CD4-positive, alpha-beta T cell (primary cell): ENCODE results near the gene RSBN1L. TPM values are rescaled to one million over a fixed set of nuclear protein-coding genes. Genes with fewer than 3 reads are reported as not detected.

Experiments
- ATAC-seq: fragments of 200-7000 bp; cut with Tn5 transposase; one replicate; pipeline ENCODE4 v1.10.0; 2022; ENCODE audit warnings: mild to moderate bottlenecking; ENCODE audit not compliant: poor library complexity
- CTCF ChIA-PET: fragments of 350-600 bp; sonication (Branson Sonifier 250); formaldehyde crosslinking; loops from one replicate; lab custom pipeline; 2021; ENCODE audit warnings: antibody characterized with exemption, inconsistent platforms; lab: Charles Lee
- POLR2A ChIA-PET: fragments of 350-600 bp; sonication (Branson Sonifier 250); formaldehyde crosslinking; loops from one replicate; lab custom pipeline; 2021; ENCODE audit warnings: antibody characterized with exemption, inconsistent platforms; lab: Charles Lee
- DNase-seq, 14 experiments: peaks; one replicate each; pipeline ENCODE4 v3.0.0-alpha.2; 2013 to 2020; ENCODE audit warnings: mixed read lengths in 2 of 14
- H3K27ac ChIP-seq, 2 donors: one replicate each; pipeline versions ENCODE4 v1.5.1 to v1.7.0; 2013; ENCODE audit warnings: low read length in 2 of 2, low read depth in 1 of 2, mild to moderate bottlenecking in 1 of 2
- H3K27me3 ChIP-seq, 2 experiments: 1 replicate in 1 of 2; 2 replicates in 1 of 2; pipeline versions ENCODE4 v1.6.1 to v1.7.0; 2013; ENCODE audit warnings: low read length in 2 of 2, control low read depth in 1 of 2, mild to moderate bottlenecking in 1 of 2, moderate library complexity in 1 of 2; ENCODE audit not compliant: insufficient read depth in 2 of 2, control insufficient read depth in 1 of 2
- H3K36me3 ChIP-seq: one replicate; pipeline ENCODE4 v1.6.1; 2013; ENCODE audit warnings: low read length, control low read depth; ENCODE audit not compliant: insufficient read depth
- H3K4me1 ChIP-seq: one replicate; pipeline ENCODE4 v1.6.1; 2013; ENCODE audit warnings: low read length, control low read depth; ENCODE audit not compliant: insufficient read depth
- H3K4me3 ChIP-seq: one replicate; pipeline ENCODE4 v1.5.1; 2013; ENCODE audit warnings: mild to moderate bottlenecking, low read length, moderate library complexity
- H3K9me3 ChIP-seq, 2 experiments: 1 replicate in 1 of 2; 2 replicates in 1 of 2; pipeline versions ENCODE4 v1.6.1 to v1.7.0; 2013; ENCODE audit warnings: low read length in 2 of 2, mild to moderate bottlenecking in 2 of 2, control low read depth in 1 of 2, moderate library complexity in 1 of 2; ENCODE audit not compliant: control insufficient read depth in 1 of 2, insufficient read depth in 1 of 2
- H3K27ac Mint-ChIP-seq: one replicate; pipeline ENCODE4 v1.8.0; 2020; ENCODE audit warnings: mixed read lengths
- H3K27me3 Mint-ChIP-seq: one replicate; pipeline ENCODE4 v1.8.0; 2021; ENCODE audit warnings: mixed read lengths
- H3K36me3 Mint-ChIP-seq: one replicate; pipeline ENCODE4 v1.8.0; 2021; ENCODE audit warnings: low read depth, mixed read lengths
- H3K4me1 Mint-ChIP-seq: one replicate; pipeline ENCODE4 v1.8.0; 2021; ENCODE audit warnings: low read depth, mixed read lengths
- H3K4me3 Mint-ChIP-seq: one replicate; pipeline ENCODE4 v1.8.0; 2020; ENCODE audit warnings: mild to moderate bottlenecking, mixed read lengths
- H3K9me3 Mint-ChIP-seq: one replicate; pipeline ENCODE4 v1.8.0; 2020; ENCODE audit warnings: mixed read lengths
- intact Hi-C, 2 experiments: fragments of 100-400 bp; cut with DNase I in 1 of 2; cut with micrococcal nuclease in 1 of 2; formaldehyde crosslinking; loops; one replicate each; pipeline versions ENCODE4 v1.15.1 to v1.9.0; 2023 to 2025; cut with DNase I, micrococcal nuclease
- total RNA-seq, 174 experiments: library from RNA in 2 of 174; stranded (reverse) in 2 of 174; gene quantifications; one replicate each; pipeline ENCODE4 v1.2.3 and lab custom pipeline; 2021 to 2026
- TF ChIP-seq, protein P1 (sequence below): fragments of 200-600 bp; IDR thresholded peaks from one replicate; pipeline ENCODE4 v1.8.0; 2022; ENCODE audit warnings: antibody characterized with exemption, mild to moderate bottlenecking

RSBN1L gene
- total RNA-seq, 2 experiments from 2014 or later, result 9.0 to 9.6 TPM

DNA sequence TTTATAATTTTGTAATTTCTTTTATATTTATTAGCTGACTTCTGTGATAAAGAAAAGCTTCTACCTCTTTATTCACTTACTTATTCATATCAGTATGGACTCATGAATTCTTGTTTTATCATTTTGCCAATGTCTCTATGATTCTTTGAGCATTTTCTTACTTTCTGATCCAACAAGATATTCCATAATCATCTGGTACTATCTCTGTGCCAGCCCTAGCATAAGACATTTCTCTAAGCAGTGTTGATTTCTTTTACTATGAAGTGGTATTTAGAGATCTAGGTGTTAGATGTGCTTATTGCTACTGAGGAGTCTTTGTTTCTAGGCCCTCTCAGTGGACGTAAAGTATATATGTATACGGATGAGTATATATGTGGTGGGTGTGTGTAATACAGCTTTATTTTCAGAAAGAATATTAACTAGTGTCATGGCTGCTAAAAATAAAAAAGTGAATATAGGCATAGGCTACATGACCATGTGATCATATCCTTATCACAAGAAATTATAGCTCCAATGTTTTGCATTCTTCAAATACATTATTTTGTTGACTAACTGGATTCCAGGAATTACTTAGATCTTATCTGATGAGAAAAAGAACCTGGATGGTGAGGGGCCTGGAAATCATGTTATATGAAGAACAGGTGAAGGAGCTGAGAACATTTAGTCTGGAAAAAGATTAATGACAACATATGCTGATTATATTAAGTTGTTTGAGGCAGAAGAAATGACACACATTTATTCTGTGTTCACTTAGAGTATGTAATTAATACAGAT, 115.4 kb downstream of the RSBN1L start:
- no peak for ATAC-seq
- no peak overlapping the region for H3K4me3 ChIP-seq
- TF ChIP-seq, protein P1, sequence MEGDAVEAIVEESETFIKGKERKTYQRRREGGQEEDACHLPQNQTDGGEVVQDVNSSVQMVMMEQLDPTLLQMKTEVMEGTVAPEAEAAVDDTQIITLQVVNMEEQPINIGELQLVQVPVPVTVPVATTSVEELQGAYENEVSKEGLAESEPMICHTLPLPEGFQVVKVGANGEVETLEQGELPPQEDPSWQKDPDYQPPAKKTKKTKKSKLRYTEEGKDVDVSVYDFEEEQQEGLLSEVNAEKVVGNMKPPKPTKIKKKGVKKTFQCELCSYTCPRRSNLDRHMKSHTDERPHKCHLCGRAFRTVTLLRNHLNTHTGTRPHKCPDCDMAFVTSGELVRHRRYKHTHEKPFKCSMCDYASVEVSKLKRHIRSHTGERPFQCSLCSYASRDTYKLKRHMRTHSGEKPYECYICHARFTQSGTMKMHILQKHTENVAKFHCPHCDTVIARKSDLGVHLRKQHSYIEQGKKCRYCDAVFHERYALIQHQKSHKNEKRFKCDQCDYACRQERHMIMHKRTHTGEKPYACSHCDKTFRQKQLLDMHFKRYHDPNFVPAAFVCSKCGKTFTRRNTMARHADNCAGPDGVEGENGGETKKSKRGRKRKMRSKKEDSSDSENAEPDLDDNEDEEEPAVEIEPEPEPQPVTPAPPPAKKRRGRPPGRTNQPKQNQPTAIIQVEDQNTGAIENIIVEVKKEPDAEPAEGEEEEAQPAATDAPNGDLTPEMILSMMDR, result no peak
- H3K27ac ChIP-seq, result no peak overlapping the region
- CTCF ChIA-PET, result interaction anchor here (1.0 kb wide), 1 partner anchor 45 kb away, joined by 3 read pairs; no protein-coding TSS in a partner anchor
- POLR2A ChIA-PET, result no interaction called here
- H3K36me3 ChIP-seq, result peaks cover 3% of the 10 kb centered on the region
- Mint-ChIP-seq H3K4me1 (peaks cover 56% of the 10 kb centered on the region), H3K9me3 (no peaks in the 10 kb centered on the region), H3K4me3 (no peak overlapping the region), H3K36me3 (peaks cover 53% of the 10 kb centered on the region), H3K27ac (no peak overlapping the region), H3K27me3 (no peaks in the 10 kb centered on the region)
- intact Hi-C loops, result no loop called here
- no peak for DNase-seq
- H3K4me1 ChIP-seq, result no peaks in the 10 kb centered on the region
- peaks cover 4 to 12% of the 10 kb centered on the region in 2 experiments for H3K9me3 ChIP-seq
- no peaks in the 10 kb centered on the region for H3K27me3 ChIP-seq

DNA sequence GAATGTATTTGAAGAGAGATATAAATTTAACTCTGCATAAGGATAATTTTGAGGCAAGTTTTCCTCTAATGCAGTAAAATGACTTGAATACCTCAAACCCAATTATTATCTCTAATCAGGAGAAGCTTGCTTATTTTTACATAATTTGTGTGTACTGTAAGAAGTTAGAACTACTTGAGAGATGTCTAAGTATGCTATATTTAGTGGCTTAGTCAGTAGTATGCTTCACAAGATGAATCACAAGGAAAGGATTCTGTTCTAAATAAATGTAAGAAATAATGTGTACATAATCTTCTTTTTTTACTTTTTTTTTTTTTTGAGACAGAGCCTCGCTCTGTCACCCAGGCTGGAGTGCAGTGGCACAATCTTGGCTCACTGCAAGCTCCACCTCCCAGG, 116.0 kb downstream of the RSBN1L start:
- no peaks in the 10 kb centered on the region for H3K9me3 Mint-ChIP-seq
- ATAC-seq (no peak), DNase-seq (no peak)
- Histone ChIP-seq H3K4me3 (no peak overlapping the region), H3K36me3 (peaks cover 8% of the 10 kb centered on the region), H3K27ac (no peak overlapping the region), H3K9me3 (peaks cover 4 to 12% of the 10 kb centered on the region in 2 experiments), H3K4me1 (no peaks in the 10 kb centered on the region), H3K27me3 (no peaks in the 10 kb centered on the region)
- TF ChIP-seq, protein P1, result no peak
- H3K4me3 Mint-ChIP-seq, result no peak overlapping the region
- CTCF ChIA-PET, result interaction anchor here (1.0 kb wide), 1 partner anchor 45 kb away, joined by 3 read pairs; no protein-coding TSS in a partner anchor
- intact Hi-C loops, result no loop called here
- POLR2A ChIA-PET, result no interaction called here
- H3K36me3 Mint-ChIP-seq, result peaks cover 53% of the 10 kb centered on the region
- H3K27me3 Mint-ChIP-seq, result no peaks in the 10 kb centered on the region
- H3K27ac Mint-ChIP-seq, result no peak overlapping the region
- H3K4me1 Mint-ChIP-seq, result peaks cover 59% of the 10 kb centered on the region

DNA sequence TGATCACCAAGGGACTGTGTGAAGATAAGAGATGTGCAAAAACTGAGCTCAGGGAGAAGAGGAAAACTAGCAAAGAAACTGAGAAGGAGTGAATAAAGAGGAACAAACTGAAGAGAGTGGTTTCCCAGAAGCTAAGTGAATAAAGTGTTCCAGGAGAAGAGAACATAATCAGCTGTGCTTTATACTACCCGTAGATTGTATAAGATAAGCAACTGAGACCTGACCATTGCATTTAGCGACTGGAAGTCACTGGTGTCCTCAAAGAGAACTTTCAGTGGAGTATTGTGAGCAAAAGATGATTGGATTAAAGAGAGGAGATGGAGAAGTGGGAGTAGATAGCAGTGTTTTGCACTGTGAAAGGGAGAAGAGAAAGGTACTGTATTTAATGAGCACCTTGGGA, 116.9 kb downstream of the RSBN1L start:
- intact Hi-C loops, result no loop called here
- peaks cover 8% of the 10 kb centered on the region for H3K36me3 ChIP-seq
- H3K27ac Mint-ChIP-seq, result no peak overlapping the region
- H3K27me3 Mint-ChIP-seq, result no peaks in the 10 kb centered on the region
- ChIA-PET CTCF (no interaction called here), POLR2A (interaction anchor here (1.1 kb wide), 1 partner anchor 9 kb away, joined by 3 read pairs; no protein-coding TSS in a partner anchor)
- H3K4me3 ChIP-seq, result no peak overlapping the region
- H3K4me3 Mint-ChIP-seq, result no peak overlapping the region
- H3K9me3 ChIP-seq, result peaks cover 6 to 9% of the 10 kb centered on the region in 2 experiments
- no peaks in the 10 kb centered on the region for H3K27me3 ChIP-seq
- no peak overlapping the region for H3K27ac ChIP-seq
- DNase-seq (no peak), ATAC-seq (no peak)
- TF ChIP-seq, protein P1, result no peak
- H3K9me3 Mint-ChIP-seq, result no peaks in the 10 kb centered on the region
- H3K4me1 Mint-ChIP-seq, result peaks cover 50% of the 10 kb centered on the region
- H3K36me3 Mint-ChIP-seq, result peaks cover 53% of the 10 kb centered on the region
- H3K4me1 ChIP-seq, result no peaks in the 10 kb centered on the region
